Endodermal cell (in vitro differentiated cells): ENCODE measurements around the gene PRLH. TPM values are rescaled to one million over a fixed set of nuclear protein-coding genes. Genes with fewer than 3 reads are reported as not detected.

Experiments
- DNase-seq: peaks from one replicate; pipeline ENCODE4 v3.0.0-alpha.2; 2017
- H3K27ac ChIP-seq: 2 replicates; pipeline ENCODE4 v1.5.1; 2013; ENCODE audit warnings: mild to moderate bottlenecking, low read depth, low read length, moderate library complexity
- H3K27me3 ChIP-seq: 2 replicates; pipeline ENCODE4 v1.6.1; 2013; ENCODE audit warnings: mild to moderate bottlenecking, low read length, moderate library complexity; ENCODE audit not compliant: insufficient read depth, control insufficient read depth, poor library complexity, severe bottlenecking
- H3K36me3 ChIP-seq: 2 replicates; pipeline ENCODE4 v1.7.0; 2013; ENCODE audit warnings: mild to moderate bottlenecking, low read length, moderate library complexity; ENCODE audit not compliant: control insufficient read depth, insufficient read depth
- H3K4me1 ChIP-seq: one replicate; pipeline ENCODE4 v1.7.0; 2013; ENCODE audit warnings: low read length; ENCODE audit not compliant: control insufficient read depth, insufficient read depth
- H3K4me3 ChIP-seq: 2 replicates; pipeline ENCODE4 v1.5.1; 2013; ENCODE audit warnings: mild to moderate bottlenecking, low read length, moderate library complexity
- H3K9ac ChIP-seq: 2 replicates; pipeline ENCODE4 v1.6.1; 2013; ENCODE audit warnings: mild to moderate bottlenecking, low read length, moderate library complexity; ENCODE audit not compliant: poor library complexity, severe bottlenecking; ENCODE audit errors: extremely low read depth
- H3K9me3 ChIP-seq: 2 replicates; pipeline ENCODE4 v1.6.1; 2013; ENCODE audit warnings: mild to moderate bottlenecking, low read length, moderate library complexity; ENCODE audit not compliant: control insufficient read depth
- H3K27ac Mint-ChIP-seq: 2 replicates; pipeline ENCODE4 v1.8.0; 2020; ENCODE audit warnings: mixed read lengths
- H3K27me3 Mint-ChIP-seq: 2 replicates; pipeline ENCODE4 v1.8.0; 2021; ENCODE audit warnings: mild to moderate bottlenecking, mixed read lengths; ENCODE audit not compliant: insufficient read depth
- H3K36me3 Mint-ChIP-seq: 2 replicates; pipeline ENCODE4 v1.8.0; 2020; ENCODE audit warnings: low read depth, mixed read lengths
- H3K4me1 Mint-ChIP-seq: 2 replicates; pipeline ENCODE4 v1.8.0; 2020; ENCODE audit warnings: mixed read lengths
- H3K4me3 Mint-ChIP-seq: 2 replicates; pipeline ENCODE4 v1.8.0; 2020; ENCODE audit warnings: mild to moderate bottlenecking, moderate library complexity, mixed read lengths
- H3K9me3 Mint-ChIP-seq: 2 replicates; pipeline ENCODE4 v1.8.0; 2020; ENCODE audit warnings: mild to moderate bottlenecking, mixed read lengths
- WGBS, 2 experiments: methylation state at CpG; one replicate each; pipeline versions ENCODE4 v1.1.5 to v1.1.7; 2013; ENCODE audit warnings: missing lambda C conversion rate in 2 of 2, mixed read lengths in 1 of 2; ENCODE audit not compliant: insufficient coverage in 1 of 2, insufficient read length in 1 of 2; 5-methylcytosine and 5-hydroxymethylcytosine counted together
- total RNA-seq, 2 donors: library from RNA; stranded (reverse); fragmentation: NEBNext Ultra II Directional in 1 of 2; extraction: Animal tissue kit (Norgen Biotek cat#: 25700) in 1 of 2; gene quantifications; 2 replicates in 1 of 2; 3 replicates in 1 of 2; pipeline ENCODE4 v1.2.1, GENCODE V29; 2021
- TF ChIP-seq, protein P1 (sequence below): fragments of 200-600 bp; sonication (generic); conservative IDR thresholded peaks from 2 replicates; pipeline ENCODE4 v1.5.0; 2021; ENCODE audit warnings: antibody characterized with exemption, mild to moderate bottlenecking

Gene PRLH
- total RNA-seq, 2 donors from 2014 or later, result not detected

DNA sequence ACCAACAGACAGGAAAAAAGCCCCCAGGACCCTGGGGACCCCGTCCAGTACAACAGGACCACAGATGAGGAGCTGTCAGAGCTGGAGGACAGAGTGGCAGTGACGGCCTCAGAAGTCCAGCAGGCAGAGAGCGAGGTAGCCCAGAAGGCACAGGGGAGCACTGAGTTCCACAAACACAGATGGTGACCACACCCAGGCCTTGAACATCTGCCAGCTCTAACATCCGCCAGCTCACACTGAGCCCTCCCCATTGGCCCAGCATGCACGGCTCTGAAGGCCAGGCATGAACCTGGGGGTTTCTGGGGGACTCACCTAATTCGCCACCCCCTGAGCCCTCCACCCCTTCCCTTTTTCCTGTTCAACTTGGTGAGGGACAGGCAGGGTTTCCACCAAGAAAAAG, 25.6 kb upstream of the PRLH start:
- H3K4me1 Mint-ChIP-seq, result peaks cover 14% of the 10 kb centered on the region
- Histone ChIP-seq H3K36me3 (no peaks in the 10 kb centered on the region), H3K4me1 (peaks cover 9% of the 10 kb centered on the region), H3K9ac (no peak overlapping the region), H3K27me3 (no peaks in the 10 kb centered on the region), H3K27ac (no peak overlapping the region), H3K4me3 (no peak overlapping the region), H3K9me3 (no peaks in the 10 kb centered on the region)
- H3K36me3 Mint-ChIP-seq, result no peaks in the 10 kb centered on the region
- no peak for DNase-seq
- no peak overlapping the region for H3K4me3 Mint-ChIP-seq
- peaks cover 2% of the 10 kb centered on the region for H3K27me3 Mint-ChIP-seq
- WGBS, 2 experiments, result 85 to 87% methylated on average over 2 to 6 of the region's 6 CpGs
- H3K27ac Mint-ChIP-seq, result no peak overlapping the region
- TF ChIP-seq, protein P1, sequence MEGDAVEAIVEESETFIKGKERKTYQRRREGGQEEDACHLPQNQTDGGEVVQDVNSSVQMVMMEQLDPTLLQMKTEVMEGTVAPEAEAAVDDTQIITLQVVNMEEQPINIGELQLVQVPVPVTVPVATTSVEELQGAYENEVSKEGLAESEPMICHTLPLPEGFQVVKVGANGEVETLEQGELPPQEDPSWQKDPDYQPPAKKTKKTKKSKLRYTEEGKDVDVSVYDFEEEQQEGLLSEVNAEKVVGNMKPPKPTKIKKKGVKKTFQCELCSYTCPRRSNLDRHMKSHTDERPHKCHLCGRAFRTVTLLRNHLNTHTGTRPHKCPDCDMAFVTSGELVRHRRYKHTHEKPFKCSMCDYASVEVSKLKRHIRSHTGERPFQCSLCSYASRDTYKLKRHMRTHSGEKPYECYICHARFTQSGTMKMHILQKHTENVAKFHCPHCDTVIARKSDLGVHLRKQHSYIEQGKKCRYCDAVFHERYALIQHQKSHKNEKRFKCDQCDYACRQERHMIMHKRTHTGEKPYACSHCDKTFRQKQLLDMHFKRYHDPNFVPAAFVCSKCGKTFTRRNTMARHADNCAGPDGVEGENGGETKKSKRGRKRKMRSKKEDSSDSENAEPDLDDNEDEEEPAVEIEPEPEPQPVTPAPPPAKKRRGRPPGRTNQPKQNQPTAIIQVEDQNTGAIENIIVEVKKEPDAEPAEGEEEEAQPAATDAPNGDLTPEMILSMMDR, result no peak
- H3K9me3 Mint-ChIP-seq, result peaks cover 10% of the 10 kb centered on the region

DNA sequence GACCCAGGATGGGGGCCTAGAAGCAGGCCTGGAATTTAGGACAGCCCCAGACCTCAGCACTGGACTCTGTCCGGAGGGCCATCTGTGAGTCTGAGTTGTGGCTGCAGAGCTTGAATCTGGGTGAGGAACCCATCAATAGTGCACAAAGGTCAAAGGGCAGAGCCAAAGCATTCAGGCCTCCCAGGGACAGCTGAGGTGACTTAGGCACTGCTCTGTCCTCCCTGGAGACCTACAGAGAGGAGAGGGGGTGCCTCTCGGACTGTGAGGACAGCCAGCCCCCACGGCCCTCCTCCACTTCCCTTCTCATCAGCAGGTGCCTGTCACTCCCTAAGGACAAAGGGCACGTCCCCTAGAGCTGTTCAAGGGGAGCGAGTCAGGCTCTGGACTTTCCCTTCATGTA, 25.1 kb upstream of the PRLH start:
- peak overlapping the region; percentile 33 for H3K27ac Mint-ChIP-seq
- Histone ChIP-seq H3K9ac (no peak overlapping the region), H3K9me3 (no peaks in the 10 kb centered on the region), H3K4me3 (no peak overlapping the region), H3K27me3 (no peaks in the 10 kb centered on the region), H3K36me3 (no peaks in the 10 kb centered on the region), H3K4me1 (peaks cover 12% of the 10 kb centered on the region), H3K27ac (no peak overlapping the region)
- 66 to 79% methylated on average over 4 to 5 of the region's 5 CpGs for WGBS, 2 experiments
- H3K9me3 Mint-ChIP-seq, result peaks cover 10% of the 10 kb centered on the region
- no peaks in the 10 kb centered on the region for H3K36me3 Mint-ChIP-seq
- H3K27me3 Mint-ChIP-seq, result peaks cover 2% of the 10 kb centered on the region
- TF ChIP-seq, protein P1, result no peak
- no peak overlapping the region for H3K4me3 Mint-ChIP-seq
- DNase-seq, result no peak
- peaks cover 18% of the 10 kb centered on the region for H3K4me1 Mint-ChIP-seq

DNA sequence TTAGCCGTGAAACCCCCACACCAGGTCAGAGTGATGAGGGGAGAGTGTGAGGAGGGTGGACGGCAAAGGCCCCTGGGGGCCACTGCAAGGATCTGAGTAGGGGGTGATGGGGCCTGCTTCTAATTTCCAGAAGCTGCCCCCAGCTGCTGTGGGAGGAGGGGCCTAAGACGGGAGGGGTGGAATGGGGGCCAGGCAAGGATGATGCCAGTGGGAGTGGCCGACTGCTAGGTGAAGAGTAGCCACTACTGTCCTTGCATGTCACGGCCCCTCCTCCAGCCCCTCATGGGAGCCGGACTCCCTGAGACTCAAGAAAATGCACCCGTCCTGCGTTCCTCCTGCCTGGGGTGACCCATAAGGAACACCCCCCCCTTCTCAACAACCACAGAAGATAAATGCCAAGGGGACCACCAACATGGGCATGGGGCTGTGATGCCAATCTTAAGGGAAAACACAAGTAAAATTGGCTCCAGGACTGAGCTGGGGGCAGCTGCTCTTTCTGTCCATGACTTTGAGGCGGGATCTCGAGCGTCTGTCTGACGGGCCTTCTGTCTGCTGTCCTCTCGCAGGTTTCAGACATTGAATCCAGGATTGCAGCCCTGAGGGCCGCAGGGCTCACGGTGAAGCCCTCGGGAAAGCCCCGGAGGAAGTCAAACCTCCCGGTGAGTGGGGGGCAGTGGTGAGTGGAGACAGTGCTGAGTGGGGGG, 24.2 kb upstream of the PRLH start:
- Histone ChIP-seq H3K9ac (no peak overlapping the region), H3K9me3 (no peaks in the 10 kb centered on the region), H3K4me1 (peaks cover 12% of the 10 kb centered on the region), H3K36me3 (no peaks in the 10 kb centered on the region), H3K27ac (no peak overlapping the region), H3K4me3 (no peak overlapping the region), H3K27me3 (no peaks in the 10 kb centered on the region)
- DNase-seq, result no peak
- Mint-ChIP-seq H3K4me3 (no peak overlapping the region), H3K36me3 (no peaks in the 10 kb centered on the region), H3K4me1 (peaks cover 26% of the 10 kb centered on the region), H3K27ac (no peak overlapping the region), H3K9me3 (peaks cover 10% of the 10 kb centered on the region), H3K27me3 (peaks cover 2% of the 10 kb centered on the region)
- TF ChIP-seq, protein P1, result no peak
- 88 to 90% methylated on average over 10 to 18 of the region's 18 CpGs for WGBS, 2 experiments
